ENCODE data around the gene ASPDH. TPM values are rescaled to one million over a fixed set of nuclear protein-coding genes. Genes with fewer than 3 reads are reported as not detected.

The ASPDH gene
- total and polyA plus RNA-seq, 7 donors = not detected

GRCh38 chr19:50505856-50506611, 7.7 kb downstream of the ASPDH start:
- no peak overlapping the region for H3K27ac ChIP-seq
- WGBS, 2 donors = 93% methylated on average over 30 of the region's 30 CpGs
- peaks cover 0 to 15% (median 9%) of the 10 kb centered on the region in 4 donors for H3K4me1 ChIP-seq
- H3K4me3 ChIP-seq = no peak overlapping the region
- DNase-seq = no peak
- H3K27me3 ChIP-seq = no peaks in the 10 kb centered on the region
- no peak for TF ChIP-seq POLR2A (IDR thresholded peaks at IDR 0.05)
- TF ChIP-seq EP300 (IDR thresholded peaks at IDR 0.05) = no peak
- TF ChIP-seq CTCF (IDR thresholded peaks at IDR 0.05) = no peak
- no peak for TF ChIP-seq POLR2AphosphoS5 (IDR thresholded peaks at IDR 0.05)
- peaks cover 0 to 11% (median 0%) of the 10 kb centered on the region in 4 donors for H3K36me3 ChIP-seq
- H3K9me3 ChIP-seq = no peaks in the 10 kb centered on the region
- intact Hi-C loops (cut with DNase I) = no loop called here

GRCh38 chr19:50501568-50502475, 11.9 kb downstream of the ASPDH start:
- WGBS, 2 donors = 66 to 75% methylated on average over 25 of the region's 25 CpGs
- Histone ChIP-seq H3K36me3 (peaks cover 0 to 11% (median 0%) of the 10 kb centered on the region in 4 donors), H3K27me3 (no peaks in the 10 kb centered on the region), H3K4me1 (peaks cover 0 to 7% (median 0%) of the 10 kb centered on the region in 4 donors), H3K9me3 (no peaks in the 10 kb centered on the region), H3K27ac (no peak overlapping the region), H3K4me3 (no peak overlapping the region)
- DNase-seq = no peak
- intact Hi-C loops (cut with DNase I) = no loop called here
- TF ChIP-seq POLR2AphosphoS5 (IDR thresholded peaks at IDR 0.05) = no peak
- no peak for TF ChIP-seq POLR2A (IDR thresholded peaks at IDR 0.05)
- TF ChIP-seq CTCF (IDR thresholded peaks at IDR 0.05) = no peak
- TF ChIP-seq EP300 (IDR thresholded peaks at IDR 0.05) = no peak

GRCh38 chr19:50501186-50501567, 12.5 kb downstream of the ASPDH start:
- H3K27me3 ChIP-seq = no peaks in the 10 kb centered on the region
- no peak overlapping the region for H3K4me3 ChIP-seq
- no peak for DNase-seq
- H3K36me3 ChIP-seq = peaks cover 0 to 9% (median 0%) of the 10 kb centered on the region in 4 donors
- intact Hi-C loops (cut with DNase I) = no loop called here
- WGBS, 2 donors = 25 to 61% methylated on average over 12 of the region's 12 CpGs
- peaks cover 0 to 7% (median 0%) of the 10 kb centered on the region in 4 donors for H3K4me1 ChIP-seq
- no peaks in the 10 kb centered on the region for H3K9me3 ChIP-seq
- no peak overlapping the region for H3K27ac ChIP-seq
- TF ChIP-seq POLR2AphosphoS5 (IDR thresholded peaks at IDR 0.05) (no peak), POLR2A (IDR thresholded peaks at IDR 0.05) (no peak), CTCF (IDR thresholded peaks at IDR 0.05) (no peak), EP300 (IDR thresholded peaks at IDR 0.05) (no peak)

- peaks cover 0 to 5% (median 0%) of the 10 kb centered on the region in 4 donors for H3K36me3 ChIP-seq
- TF ChIP-seq POLR2AphosphoS5 (IDR thresholded peaks at IDR 0.05) (no peak), EP300 (IDR thresholded peaks at IDR 0.05) (no peak), POLR2A (IDR thresholded peaks at IDR 0.05) (no peak), CTCF (IDR thresholded peaks at IDR 0.05) (no peak)
- no peak for DNase-seq
- H3K4me1 ChIP-seq = peaks cover 0 to 7% (median 0%) of the 10 kb centered on the region in 4 donors
- H3K9me3 ChIP-seq = no peaks in the 10 kb centered on the region
- no peak overlapping the region for H3K27ac ChIP-seq
- intact Hi-C loops (cut with DNase I) = no loop called here
- H3K27me3 ChIP-seq = no peaks in the 10 kb centered on the region
- no peak overlapping the region for H3K4me3 ChIP-seq
- 23 to 55% methylated on average over 10 of the region's 10 CpGs for WGBS, 2 donors
Observed at GRCh38 chr19:50500753-50501151, 13.0 kb downstream of the ASPDH start.
